HG03159 (cell line): ENCODE measurements around the gene TRPT1.
A peak's percentile ranks its signal among the peaks of the same experiment; 100 is the strongest.

Source experiments
- ATAC-seq: cut with Tn5 transposase; IDR thresholded peaks from one replicate; pipeline ENCODE4 v1.9.1; 2021; ENCODE audit warnings: mild to moderate bottlenecking, moderate library complexity; ENCODE audit not compliant: unreplicated experiment

The TRPT1 gene

DNA sequence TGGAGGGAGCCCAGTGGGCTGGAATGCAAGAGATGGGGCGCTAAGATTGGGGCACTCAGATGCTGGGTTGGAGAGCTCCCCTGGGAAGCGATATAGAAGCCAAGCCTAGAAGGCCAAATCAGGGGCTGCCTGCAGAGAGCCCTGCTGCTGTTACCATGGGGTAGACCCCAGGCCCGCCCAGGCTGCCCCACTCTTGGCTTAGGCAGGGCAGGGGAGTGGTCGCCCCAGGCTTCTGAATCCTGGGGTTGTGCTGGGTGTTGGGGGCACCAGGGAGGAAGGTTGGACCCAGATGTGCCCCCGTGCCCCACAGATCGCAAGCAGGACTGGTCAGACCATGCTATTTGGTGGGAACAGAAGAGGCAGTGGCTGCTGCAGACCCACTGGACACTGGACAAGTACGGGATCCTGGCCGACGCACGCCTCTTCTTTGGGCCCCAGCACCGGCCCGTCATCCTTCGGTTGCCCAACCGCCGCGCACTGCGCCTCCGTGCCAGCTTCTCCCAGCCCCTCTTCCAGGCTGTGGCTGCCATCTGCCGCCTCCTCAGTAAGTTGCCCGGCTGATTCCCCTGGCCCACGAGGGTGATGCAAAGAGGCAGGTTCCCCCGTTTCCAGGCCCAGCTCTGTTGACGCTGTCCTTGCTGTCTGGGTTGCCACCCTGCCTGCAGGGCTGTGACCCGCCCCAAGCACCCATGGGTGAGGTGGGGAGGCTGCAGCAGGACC lies 15.5 kb downstream of the TRPT1 start:
- no peak for ATAC-seq

DNA sequence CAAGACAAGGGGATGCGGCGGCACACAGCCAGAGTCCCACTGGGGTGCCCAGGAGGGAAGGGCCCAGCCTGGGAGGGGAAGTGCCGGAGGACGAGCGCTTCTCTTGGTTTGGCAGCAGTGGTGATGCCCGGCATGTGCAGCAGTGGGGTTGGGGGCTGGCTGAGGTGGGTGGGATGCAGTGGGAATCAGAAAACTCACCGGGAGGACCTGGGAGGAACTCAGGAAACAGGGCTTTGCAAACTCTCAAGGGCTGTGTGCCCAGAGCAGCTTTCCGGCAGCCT lies 16.5 kb downstream of the TRPT1 start:
- no peak for ATAC-seq

DNA sequence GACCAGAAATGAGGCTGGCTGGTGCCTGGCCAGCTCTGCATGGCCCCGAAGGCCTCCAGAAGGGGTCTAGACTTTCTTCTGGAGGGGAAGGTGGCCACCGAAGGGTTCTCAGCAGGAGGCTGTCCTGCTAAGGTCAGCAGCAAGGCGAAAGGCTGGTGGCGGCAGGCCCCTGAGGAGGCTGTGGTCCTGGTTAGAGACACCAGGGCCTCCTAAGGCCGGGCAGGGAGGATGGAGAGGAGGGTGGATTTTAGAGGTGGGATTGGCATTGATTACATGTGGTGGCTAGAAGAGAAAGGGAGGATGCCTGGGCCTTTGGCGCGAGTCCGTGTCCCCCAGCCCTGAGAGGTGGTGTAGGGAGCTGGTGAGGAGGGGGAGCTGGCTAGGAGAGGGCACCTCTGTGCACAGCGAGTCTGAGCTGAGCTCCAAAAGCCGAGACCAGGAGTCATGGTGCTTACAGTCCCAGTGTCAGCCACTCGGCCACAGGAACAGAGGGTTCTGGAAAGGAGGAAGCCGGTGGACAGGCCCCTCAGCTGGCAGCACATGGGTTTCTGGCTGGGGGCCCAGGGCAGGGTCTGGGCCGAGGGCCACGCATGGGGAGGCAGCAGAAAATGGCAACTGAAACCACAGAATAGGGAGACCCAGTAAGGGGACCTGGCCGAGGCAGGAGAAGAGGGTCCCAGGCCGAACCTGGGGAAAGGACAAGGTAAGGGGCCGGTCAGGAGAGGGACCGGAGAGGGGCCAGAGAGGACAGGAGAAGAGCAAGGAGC lies 17.0 kb downstream of the TRPT1 start:
- ATAC-seq, result no peak

DNA sequence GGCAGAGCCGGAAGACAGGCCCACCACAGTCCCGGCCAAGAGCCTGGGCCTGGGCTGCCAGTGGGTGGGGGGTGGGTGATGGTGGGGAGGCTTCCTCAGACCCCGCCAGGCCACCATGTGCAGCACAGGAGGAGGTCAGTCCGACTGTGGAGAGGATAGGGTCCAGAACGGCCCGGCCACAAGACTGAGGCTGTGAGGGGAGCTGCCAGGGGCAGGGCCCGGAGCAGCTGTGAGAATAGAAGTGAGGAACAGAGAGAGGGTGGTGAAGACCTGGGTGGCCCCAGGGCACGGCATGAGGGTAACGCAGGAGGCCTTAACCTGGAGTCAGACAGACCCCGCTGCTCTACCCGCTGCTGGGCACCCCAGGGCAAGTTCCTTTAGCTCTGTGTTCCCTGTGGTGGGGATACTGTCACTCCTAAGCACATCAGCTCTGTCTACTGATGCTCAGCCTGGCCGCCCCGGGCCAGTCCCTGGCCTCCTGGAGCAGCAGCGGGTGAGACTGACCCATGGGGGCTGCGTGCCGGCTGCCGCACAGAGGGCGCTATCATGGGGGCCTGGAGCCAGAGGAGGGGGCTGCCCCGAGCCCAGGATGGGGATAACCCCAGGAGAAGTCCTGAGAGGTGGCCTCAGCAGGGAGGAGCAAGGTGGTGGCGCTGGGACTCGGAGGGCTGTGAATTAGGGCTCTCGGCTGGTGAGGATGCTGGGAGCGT lies 17.7 kb downstream of the TRPT1 start:
- no peak for ATAC-seq

DNA sequence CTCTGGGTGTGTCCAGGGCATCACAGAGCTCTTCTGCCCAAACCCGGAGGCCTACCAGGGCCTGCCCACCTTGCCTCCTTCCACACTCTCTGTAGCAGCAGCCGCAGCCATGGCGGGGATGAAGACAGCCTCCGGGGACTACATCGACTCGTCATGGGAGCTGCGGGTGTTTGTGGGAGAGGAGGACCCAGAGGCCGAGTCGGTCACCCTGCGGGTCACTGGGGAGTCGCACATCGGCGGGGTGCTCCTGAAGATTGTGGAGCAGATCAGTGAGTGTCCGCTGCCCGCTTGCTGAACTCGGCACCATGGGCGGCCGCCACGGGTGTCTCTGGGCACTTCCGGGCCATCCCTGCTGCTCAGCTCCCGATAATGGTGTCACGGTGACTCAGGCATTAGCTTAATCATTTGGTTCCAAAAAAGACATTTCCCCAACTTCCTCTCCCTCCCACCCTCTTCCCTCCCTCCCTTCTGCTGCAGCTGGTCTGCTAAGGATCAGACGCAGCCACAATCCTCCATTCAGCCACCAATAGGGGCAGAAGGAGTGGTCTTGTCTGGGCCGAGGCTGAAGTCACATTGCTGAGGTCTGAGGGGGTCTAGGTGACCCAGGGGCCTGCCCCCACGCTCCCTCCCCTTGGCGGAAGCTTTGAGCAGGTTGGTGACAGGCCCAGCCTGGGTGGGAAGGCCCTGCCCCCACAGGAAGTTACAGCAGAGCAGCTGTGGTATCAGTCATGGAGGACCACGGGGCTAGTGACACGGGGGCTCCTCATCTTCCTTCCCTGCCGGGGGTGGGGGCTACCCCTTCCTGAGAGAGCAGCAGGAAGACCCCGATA lies 18.5 kb downstream of the TRPT1 start:
- ATAC-seq, result peak; percentile 53

DNA sequence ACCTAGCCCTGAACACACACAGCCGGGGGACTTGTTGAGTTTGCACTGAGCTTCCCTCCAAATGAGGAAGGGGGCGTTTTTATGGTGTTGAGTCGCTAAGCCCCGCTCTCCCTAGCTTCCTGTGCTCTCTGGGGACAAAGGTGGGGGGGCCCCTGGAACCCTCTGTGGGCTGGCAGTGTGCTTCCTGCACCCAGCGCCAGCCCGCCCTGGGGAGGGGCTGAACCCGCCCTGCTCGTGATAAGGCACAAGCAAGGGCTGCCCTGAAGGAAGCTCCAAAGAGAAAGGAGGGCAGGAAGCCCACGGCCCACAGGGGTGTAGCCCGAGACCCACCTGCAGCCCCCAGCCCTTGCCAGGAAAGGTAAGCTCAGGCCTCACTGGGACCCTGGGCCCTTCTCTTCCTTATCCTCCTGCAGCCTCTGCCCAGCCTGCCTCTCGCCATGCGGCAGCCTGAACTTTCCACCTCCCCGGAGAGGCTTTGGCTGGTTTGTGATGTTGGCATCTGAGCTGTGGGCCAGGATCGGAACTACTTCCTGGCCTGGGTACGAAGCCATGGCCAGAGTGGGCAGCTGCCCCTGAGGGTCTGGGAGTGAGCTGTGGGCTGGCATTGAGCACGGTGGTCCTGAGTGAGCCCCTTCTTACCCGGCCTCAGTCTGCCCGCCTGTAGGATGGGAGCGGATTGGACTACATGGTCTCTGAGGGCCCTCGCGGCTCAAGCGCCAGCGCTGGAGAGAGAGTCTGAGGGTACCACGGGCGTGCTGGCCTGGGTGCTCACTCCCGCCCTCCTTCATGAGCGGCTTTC lies 19.3 kb downstream of the TRPT1 start, which contains the start of gene FERMT3:
Gene FERMT3 (plus strand): TSS at position 265 of the 799 bp plus-strand sequence. CDS start 644 bp downstream, outside the sequence.
- ATAC-seq, result no peak

DNA sequence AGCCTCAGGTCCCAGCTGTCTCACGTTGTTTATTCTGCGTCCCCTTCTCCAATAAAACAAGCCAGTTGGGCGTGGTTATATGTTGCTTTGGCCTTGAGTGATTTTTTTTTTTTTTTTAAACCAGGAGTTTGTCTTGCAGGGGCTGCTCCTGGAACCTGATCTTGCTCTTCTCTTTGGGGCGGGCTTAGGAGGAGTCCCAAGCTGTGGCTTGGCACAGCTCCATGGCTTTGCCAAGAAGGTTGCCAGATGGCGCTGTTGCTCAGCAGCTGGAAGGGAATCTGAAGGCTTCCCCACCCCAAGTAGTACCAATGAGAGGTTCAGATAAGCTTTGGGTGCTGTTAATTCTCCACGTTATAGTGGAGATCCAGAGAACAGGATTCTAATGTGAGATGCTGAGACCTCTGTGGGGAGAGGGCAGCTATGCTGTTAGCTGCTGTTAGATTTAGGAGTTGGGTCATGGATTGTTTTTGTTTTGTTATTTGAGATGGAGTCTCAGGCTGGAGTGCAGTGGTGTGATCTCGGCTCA lies 21.5 kb downstream of the TRPT1 start:
- no peak for ATAC-seq

DNA sequence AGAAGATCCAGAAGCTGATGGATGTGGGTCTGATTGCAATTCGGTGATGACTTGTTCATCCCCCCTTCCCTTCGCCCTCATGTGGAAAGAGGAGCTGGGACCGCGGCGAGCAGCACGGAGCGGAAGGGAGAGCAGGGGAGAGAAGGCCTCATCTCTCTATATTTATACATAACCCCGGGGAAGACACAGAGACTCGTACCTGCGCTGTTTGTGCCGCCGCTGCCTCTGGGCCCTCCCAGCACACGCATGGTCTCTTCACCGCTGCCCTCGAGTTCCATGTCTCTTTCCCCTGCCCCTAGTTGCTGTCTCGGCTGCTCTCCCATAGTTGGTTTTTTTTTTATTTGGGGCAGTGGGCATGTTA lies 21.9 kb downstream of the TRPT1 start:
- no peak for ATAC-seq

DNA sequence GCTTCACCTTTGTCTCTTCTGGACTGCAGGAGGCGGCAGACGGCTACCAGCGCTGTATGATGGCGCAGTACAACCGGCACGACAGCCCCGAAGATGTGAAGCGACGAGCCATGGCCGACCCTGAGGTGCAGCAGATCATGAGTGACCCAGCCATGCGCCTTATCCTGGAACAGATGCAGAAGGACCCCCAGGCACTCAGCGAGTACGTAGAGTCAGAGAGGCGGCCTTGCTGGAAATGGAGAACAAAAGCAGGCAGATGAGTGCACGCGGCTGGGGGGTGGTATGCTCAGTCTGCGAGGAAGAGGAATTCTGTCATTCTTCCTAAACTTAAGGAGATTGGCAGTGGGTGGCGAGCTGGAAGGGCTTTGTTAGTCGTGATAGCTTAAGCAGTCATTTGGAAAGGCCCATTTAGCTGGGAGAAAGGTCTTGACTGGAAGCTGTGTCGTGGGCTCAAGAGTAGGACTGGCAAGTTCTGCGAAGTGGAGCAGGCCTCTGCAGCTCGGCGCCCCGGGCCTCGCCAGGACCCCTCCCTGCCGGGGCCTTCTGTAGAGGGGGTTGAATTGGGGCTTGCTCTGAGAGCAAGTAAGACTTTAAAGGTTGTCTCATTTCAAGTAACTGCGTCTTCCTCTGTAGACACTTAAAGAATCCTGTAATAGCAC lies 22.4 kb downstream of the TRPT1 start:
- ATAC-seq, result no peak

DNA sequence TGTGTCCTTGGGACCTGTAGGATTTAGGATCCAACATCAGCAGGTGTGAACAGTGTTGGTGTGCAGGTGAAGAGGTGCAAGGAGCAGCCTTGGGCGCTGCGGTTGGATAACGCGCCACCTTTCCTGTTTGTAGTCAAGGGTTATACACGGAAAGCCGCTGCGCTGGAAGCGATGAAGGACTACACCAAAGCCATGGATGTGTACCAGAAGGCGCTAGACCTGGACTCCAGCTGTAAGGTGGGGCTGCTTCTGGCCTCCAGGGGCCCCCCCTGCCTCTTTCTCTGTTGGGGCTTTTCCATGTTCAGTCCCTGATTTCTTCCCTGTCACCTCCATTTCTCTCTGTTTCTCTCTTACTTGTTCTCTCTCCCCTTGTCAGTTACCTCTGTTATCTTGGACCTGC lies 23.0 kb downstream of the TRPT1 start:
- no peak for ATAC-seq

DNA sequence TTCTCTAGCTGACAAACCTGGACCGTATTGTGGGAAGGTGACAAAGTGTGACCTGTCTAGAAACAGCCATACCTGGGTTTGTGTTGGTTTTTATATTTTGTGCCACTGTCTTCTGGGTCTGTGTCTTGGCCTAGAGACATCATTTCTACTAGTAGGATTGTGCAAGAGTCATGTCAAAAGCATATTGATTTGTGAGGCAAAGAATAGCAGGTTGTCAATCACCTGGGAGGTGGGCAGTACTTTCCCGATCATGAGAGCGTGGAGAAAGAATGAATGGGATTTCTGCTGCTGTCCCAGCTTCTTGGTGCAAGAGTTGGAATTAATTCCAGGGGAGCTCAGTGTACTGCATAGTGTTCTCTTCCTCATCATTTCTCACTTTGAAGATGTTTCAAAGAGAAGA lies 24.4 kb downstream of the TRPT1 start:
- ATAC-seq, result no peak

DNA sequence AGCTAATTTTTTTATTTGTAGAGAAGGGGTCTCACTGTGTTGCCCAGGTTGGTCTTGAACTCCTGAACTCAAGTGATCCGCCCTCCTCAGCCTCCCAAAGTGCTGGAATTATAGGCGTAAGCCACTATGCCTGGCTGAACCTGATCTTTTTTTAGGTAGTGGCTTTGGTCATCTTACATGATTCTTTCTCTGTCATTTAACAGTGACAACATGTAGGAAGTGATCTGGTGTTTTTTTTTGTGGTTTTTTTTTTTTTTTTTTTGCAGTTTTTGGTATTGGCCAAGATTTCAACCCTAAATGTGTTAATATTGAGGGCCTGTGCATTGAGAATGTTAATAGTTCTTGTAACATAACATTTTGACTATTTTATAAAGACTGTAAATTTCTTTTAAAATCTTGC lies 27.5 kb downstream of the TRPT1 start:
- ATAC-seq, result no peak

DNA sequence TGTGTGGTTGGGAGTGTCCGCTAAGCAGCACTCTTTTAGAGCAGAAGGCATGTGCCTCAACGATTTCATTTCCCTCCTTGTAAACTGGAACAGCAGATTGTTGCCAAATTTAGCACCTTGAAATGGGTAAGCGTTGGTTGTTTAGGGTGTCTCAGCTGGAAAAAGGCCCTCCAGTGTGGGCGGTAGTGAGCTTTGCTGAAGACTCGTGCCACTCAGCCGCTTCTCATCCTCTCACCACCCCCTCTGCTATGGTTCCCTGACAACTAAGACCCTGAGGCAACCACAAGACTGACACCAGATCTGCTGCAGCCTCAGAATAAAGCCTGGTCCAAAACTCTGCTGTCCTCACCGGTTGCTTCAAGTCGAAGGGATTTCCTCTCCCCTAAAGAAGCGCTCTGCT lies 29.4 kb downstream of the TRPT1 start:
- no peak for ATAC-seq

DNA sequence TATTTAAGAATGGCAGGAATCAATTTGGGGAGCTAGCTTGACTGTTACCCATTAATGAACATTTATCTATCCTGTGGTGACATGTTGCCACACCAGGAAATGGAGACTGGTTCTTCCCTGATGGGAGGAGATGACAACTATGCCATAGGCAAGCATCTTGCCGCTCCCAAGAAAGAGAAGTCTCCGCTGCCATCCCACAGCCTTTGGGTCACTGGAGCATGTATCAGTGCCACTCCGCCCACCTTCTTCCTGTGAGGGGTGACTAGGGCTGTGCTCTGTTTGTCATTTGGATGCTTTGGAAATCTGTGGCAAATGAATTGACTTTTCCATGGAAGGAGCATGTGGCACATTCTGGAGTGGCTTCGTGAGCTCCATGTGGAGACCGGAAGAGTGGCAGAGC lies 33.6 kb downstream of the TRPT1 start:
- ATAC-seq, result no peak

DNA sequence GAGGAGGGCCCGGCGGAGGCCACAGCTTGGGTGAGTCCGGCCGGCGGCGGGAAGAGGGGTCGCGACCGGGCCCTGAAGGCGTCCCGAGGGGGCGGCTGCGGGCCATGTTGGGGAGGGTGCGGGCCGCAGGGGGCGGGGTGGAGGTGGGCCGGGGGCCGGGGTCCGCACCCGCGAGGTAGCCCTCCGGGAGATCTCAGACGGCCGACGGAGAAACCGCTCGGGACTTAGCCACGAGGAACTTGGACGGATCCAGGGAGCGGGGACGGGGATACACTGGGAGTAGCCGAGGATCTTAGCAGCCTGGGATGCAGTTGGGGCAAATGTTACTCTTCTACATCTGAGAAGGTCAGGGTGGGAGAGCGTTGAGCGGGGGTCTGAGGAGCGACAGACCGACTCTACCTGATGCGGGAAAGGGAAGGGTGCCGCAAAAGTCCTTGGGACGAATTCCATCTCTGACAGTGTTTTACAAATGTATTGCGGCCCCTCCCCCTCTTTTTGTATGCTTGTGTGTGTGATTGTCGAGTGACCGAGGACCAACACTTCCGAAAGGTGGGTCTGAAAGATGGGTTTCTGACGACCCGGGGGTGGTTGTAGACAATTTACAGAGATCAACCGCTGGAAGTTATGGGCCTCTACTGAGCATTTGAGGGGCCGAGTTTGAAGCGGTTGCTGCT lies 39.4 kb downstream of the TRPT1 start:
- no peak for ATAC-seq

DNA sequence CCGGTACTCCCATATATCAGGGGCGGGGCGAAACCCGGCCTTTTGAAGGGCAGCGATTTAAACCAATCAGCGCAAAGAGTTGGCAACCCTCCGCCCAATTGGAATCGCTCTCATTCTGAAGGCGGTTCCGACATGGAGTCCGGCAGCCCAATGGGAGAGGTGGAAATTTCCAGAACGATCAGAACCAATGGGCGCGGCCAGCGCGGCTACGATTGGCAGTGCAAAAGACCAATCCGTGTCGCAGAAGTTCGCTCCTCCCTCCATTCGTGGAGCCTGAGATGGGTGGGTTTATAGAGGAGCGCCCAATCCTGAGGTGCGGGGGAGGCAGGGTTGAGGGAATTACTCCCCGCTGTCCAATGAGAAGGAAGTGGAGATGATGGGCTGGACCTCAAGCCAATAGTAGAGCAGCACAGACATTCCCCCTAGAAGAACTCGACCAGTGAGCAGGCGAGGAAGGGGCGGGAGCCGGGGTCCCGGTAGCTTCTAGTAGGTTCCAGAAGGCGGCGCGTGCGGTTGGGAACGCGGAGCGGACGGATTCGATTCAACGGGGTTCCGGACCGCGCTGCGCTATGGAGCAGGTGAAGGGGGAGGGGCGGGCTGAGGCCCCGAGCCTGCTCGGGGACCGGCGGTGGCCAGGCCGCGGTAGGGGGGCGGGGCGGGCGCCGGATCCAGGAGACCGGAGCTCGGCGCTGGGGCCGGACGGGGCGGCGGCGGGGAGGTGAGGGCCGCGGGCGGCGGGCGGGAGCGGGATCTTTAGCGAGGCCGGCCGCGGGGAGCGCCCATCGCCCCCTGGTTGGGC lies 40.1 kb downstream of the TRPT1 start, which contains the start of gene STIP1:
Gene STIP1 (plus strand): TSS at position 479 of the 799 bp plus-strand sequence. CDS start 91 bp downstream, at position 570.
- ATAC-seq, result peak; percentile 85

DNA sequence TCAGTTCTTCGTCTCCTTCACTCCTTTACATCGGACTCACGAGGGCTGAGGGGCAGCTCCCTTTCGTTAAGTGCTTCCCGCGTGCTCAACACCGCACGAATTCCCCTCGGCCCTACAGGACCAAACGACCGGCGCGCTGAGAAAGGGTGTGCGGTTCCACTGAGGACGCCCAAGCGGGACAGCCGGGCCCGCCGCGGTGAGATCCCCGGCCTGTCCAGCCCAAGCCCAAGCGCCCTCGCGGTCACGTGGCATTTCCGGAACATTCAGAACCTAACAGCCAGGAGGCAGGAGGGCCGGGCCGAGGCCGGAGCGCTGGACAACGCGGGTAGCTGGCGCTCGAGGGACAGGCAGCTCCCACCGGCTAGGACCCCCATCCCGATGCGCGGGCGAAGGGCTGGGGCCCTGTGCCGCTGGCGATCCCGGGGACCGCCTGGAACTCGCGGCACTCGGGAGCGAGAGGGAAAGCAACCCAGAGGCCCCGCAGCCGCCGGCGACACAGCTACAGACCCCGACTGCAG lies 40.8 kb downstream of the TRPT1 start:
- peak; percentile 23 for ATAC-seq

DNA sequence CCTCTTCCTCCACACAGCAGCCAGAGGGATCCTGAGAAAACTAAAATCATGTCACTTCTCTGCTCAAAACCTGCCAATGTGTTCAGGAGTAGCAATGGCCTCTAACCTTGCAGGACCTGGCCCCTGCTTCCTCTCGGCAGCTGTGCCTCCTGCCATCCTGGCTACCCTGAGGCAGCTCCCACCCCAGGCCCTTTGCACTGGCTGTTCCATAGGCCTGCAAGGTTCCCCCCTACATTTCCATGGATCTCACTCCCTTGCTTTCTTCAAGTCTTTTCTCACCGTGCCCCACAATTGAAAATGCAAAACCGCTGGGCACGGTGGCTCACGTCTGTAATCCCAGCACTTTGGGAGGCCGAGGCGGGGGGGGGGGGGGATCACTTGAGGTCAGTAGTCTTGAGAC lies 42.1 kb downstream of the TRPT1 start:
- no peak for ATAC-seq
